Neuron (in vitro differentiated cells): ENCODE results near the gene GRID1.
"Not testable (repeated sequence)": the region's sequence is repeated elsewhere in the genome, so short reads cannot be mapped to it uniquely, and the experiment has no call there.

Source experiments
- H2AFZ ChIP-seq: one replicate; pipeline ENCODE4 v1.6.1; 2013; ENCODE audit warnings: low read depth, mild to moderate bottlenecking, inconsistent platforms, low read length, moderate library complexity
- H3K27me3 ChIP-seq: one replicate; pipeline ENCODE4 v1.6.1; 2013; ENCODE audit warnings: low read length; ENCODE audit not compliant: insufficient read depth
- H3K36me3 ChIP-seq: one replicate; pipeline ENCODE4 v1.6.1; 2013; ENCODE audit warnings: low read length; ENCODE audit not compliant: insufficient read depth
- H3K4me1 ChIP-seq: one replicate; pipeline ENCODE4 v1.6.1; 2013; ENCODE audit warnings: low read length; ENCODE audit not compliant: insufficient read depth
- H3K4me3 ChIP-seq: 2 replicates; pipeline ENCODE4 v1.5.1; 2013; ENCODE audit warnings: mild to moderate bottlenecking, low read length, moderate library complexity
- H3K9me3 ChIP-seq: one replicate; pipeline ENCODE4 v1.6.1; 2013; ENCODE audit warnings: low read length

GRID1 gene

DNA sequence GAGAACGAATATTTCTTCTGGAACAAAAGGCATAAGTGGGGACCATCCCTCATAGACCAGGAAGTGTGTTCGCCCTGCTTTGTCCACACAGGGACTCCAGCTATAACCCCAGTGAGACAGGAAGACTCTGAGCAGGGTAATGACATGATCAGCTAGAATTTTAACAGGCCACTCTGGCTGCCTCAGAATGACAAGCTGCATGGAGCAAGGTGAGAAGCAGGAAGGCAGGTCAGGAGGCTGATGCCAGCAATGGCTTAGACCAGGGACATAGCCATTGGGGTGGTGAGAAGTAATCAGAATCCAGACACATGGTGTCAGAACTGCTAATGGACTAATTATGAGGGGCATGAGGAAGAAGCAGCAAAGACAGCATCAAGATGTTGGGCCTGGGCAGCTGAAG lies 264.6 kb downstream of the GRID1 start:
- no peak overlapping the region for H3K4me3 ChIP-seq
- H3K27me3 ChIP-seq, result no peaks in the 10 kb centered on the region
- H3K9me3 ChIP-seq, result no peaks in the 10 kb centered on the region
- H3K36me3 ChIP-seq, result no peaks in the 10 kb centered on the region
- H3K4me1 ChIP-seq, result no peaks in the 10 kb centered on the region
- H2AFZ ChIP-seq, result no peak overlapping the region

DNA sequence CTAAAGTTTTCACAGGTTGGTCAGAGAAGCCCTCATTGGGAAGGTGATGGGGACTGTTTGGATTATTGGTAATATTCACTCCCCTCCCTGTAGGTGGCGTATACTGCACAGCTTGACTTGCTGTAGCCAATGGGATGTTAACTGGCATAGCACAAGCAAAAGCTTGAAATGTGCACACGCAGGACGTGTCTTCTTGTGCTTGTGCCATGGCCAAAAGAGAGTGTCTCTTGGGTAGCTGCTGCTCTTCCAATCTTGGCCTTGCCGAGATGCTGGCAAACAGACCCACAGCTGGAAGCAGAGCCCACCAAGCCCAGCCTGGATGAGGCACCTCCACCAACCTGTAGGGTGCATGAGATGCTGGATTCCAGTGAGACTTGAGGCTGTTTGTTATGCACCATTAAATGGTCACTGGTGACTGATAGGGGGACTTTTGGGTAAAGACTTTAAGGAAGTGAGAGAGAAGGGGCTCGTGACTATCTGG lies 266.0 kb downstream of the GRID1 start:
- no peak overlapping the region for H2AFZ ChIP-seq
- H3K4me3 ChIP-seq, result no peak overlapping the region
- H3K27me3 ChIP-seq, result no peaks in the 10 kb centered on the region
- H3K4me1 ChIP-seq, result no peaks in the 10 kb centered on the region
- no peaks in the 10 kb centered on the region for H3K36me3 ChIP-seq
- H3K9me3 ChIP-seq, result no peaks in the 10 kb centered on the region

DNA sequence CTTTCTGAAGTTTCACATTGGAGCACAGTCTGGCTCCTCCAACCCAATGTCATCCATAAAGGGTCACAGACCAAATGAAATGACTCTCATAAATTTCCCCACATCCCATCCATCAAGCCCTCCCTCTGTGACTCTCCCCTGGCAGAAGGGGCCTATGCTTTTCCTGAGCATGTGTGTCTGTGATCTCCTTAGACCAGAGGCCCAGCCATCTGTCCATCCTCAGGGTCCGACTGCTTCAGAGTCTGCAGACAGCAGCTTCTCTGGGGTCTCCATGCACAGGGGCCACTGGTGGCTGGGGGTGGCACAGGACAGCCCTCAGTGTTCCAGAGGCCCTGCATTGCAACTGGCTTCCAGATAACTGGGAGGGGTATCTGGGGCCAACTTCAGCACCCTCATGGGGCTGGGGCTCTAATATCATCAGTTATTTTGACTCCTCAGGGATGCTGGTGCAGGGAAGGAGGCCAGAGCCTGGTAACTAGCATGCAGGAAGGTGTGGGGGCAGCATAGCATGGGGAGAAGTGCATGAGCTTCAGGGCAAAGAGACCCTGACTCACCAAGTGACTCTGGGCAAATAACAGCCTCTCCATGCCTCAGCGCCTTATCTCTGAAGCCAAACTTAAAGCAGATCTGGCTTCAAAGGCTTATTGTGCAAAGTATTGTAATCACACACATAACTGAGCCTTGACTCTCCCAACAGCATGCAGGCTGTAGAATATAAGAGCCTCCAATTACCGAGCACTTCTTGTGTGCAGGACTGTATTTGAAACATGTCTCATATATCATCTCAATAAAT lies 266.9 kb downstream of the GRID1 start:
- no peaks in the 10 kb centered on the region for H3K4me1 ChIP-seq
- no peaks in the 10 kb centered on the region for H3K27me3 ChIP-seq
- H3K4me3 ChIP-seq, result no peak overlapping the region
- H2AFZ ChIP-seq, result no peak overlapping the region
- H3K36me3 ChIP-seq, result no peaks in the 10 kb centered on the region
- no peaks in the 10 kb centered on the region for H3K9me3 ChIP-seq

DNA sequence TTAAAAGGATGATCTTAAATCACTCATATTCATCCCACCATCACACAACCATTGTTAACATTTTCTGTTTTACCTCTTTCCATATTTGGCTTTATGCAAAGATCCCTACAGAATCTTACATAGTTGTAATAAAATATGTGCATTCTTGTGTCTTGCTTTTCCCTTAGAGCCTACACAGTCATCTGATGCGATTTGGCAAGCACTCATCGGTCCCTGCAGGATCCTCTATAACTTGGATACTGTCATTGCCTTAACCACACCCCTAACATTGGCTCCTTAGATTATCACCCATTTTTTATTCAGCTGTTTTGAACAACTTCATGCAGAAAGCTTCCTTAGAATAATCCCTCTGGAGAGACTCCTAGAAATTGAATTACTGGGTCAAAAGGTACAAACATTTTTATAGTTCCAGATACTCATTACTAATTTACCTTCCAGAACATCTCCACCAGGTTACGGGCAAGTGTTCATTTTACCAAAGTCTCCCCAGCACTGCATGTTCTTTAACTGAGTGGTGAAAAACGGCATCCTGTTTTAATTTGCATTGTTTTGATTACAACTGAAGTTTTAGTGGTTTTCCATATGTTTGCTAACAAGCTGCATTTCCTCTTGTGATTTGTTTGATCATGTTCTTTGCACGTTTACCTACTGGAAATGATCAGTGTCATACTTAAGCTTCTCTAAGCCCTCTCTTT lies 268.3 kb downstream of the GRID1 start:
- Histone ChIP-seq H2AFZ (no peak overlapping the region), H3K27me3 (no peaks in the 10 kb centered on the region), H3K9me3 (no peaks in the 10 kb centered on the region), H3K36me3 (no peaks in the 10 kb centered on the region), H3K4me3 (no peak overlapping the region), H3K4me1 (no peaks in the 10 kb centered on the region)

- H3K36me3 ChIP-seq, H3K4me3 ChIP-seq, H3K9me3 ChIP-seq, H3K27me3 ChIP-seq, H2AFZ ChIP-seq, H3K4me1 ChIP-seq: not testable (repeated sequence)
Measured at GRCh38 chr10:86095061-86095460, 271.5 kb downstream of the GRID1 start.

GRCh38 chr10:86092311-86092710 lies 274.3 kb downstream of the GRID1 start:
- H3K9me3 ChIP-seq, H3K36me3 ChIP-seq: not testable (repeated sequence)

GRCh38 chr10:86091216-86091615 lies 275.4 kb downstream of the GRID1 start:
- Histone ChIP-seq H3K9me3 (no peaks in the 10 kb centered on the region), H3K4me3 (no peak overlapping the region), H3K27me3 (no peaks in the 10 kb centered on the region), H3K4me1 (no peaks in the 10 kb centered on the region), H3K36me3 (no peaks in the 10 kb centered on the region), H2AFZ (no peak overlapping the region)

More at GRCh38 chr10:86092311-86092710, 274.3 kb downstream of the GRID1 start:
- H3K27me3 ChIP-seq, H3K4me3 ChIP-seq, H2AFZ ChIP-seq, H3K4me1 ChIP-seq: not testable (repeated sequence)

DNA sequence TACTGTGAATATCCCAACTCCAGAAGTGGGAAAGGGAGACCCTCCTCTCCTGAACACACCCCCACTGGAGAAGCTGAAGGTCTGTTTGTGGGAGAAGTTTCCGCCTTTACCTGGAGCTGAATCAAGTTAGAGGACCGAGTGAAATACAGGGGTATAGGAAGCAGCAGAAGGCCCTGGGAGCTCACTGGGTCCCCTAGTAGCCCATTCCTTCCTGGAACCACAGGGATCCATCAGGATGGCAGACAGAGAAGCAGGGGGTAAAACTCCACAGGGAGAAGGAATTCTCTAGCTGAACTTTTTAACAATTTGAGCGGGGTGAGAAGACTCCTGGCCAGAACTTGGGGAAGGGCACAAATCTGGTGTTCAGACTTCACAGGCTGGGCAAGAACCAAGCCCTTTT lies 275.8 kb downstream of the GRID1 start:
- H3K4me1 ChIP-seq, result no peaks in the 10 kb centered on the region
- no peaks in the 10 kb centered on the region for H3K9me3 ChIP-seq
- H3K36me3 ChIP-seq, result no peaks in the 10 kb centered on the region
- H2AFZ ChIP-seq, result no peak overlapping the region
- H3K4me3 ChIP-seq, result no peak overlapping the region
- no peaks in the 10 kb centered on the region for H3K27me3 ChIP-seq

GRCh38 chr10:86087716-86088115 lies 278.9 kb downstream of the GRID1 start:
- Histone ChIP-seq H3K27me3 (no peaks in the 10 kb centered on the region), H3K4me1 (no peaks in the 10 kb centered on the region), H3K4me3 (no peak overlapping the region), H2AFZ (no peak overlapping the region), H3K36me3 (no peaks in the 10 kb centered on the region), H3K9me3 (no peaks in the 10 kb centered on the region)

DNA sequence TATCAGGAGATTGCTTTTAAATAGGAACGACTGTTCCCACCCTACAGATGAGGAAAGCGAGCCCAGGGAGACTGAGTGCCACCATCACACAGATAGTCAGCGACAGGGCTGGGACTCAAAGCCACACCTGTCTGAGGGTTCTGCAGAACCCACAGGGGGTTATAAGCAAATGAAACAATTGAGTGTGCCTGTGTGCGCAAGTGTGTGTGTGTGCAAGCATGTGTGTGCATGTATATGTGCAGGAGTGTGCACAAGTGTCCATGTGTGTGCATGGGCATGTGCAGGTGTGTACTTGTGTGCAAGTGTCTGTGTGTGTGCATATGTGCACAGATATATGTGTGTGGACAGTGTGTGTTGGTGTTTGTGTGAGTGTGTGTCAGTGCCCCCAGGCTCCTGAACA lies 280.2 kb downstream of the GRID1 start:
- Histone ChIP-seq H2AFZ (no peak overlapping the region), H3K27me3 (no peaks in the 10 kb centered on the region), H3K4me3 (no peak overlapping the region), H3K36me3 (no peaks in the 10 kb centered on the region), H3K4me1 (no peaks in the 10 kb centered on the region), H3K9me3 (no peaks in the 10 kb centered on the region)

- H3K9me3 ChIP-seq, result no peaks in the 10 kb centered on the region
- H3K4me1 ChIP-seq, result no peaks in the 10 kb centered on the region
- no peak overlapping the region for H2AFZ ChIP-seq
- no peaks in the 10 kb centered on the region for H3K36me3 ChIP-seq
- no peaks in the 10 kb centered on the region for H3K27me3 ChIP-seq
- no peak overlapping the region for H3K4me3 ChIP-seq
Measured at GRCh38 chr10:86085686-86086085, 280.9 kb downstream of the GRID1 start.

GRCh38 chr10:86085136-86085535 lies 281.5 kb downstream of the GRID1 start:
- H3K9me3 ChIP-seq, result no peaks in the 10 kb centered on the region
- H3K4me3 ChIP-seq, result no peak overlapping the region
- H3K27me3 ChIP-seq, result no peaks in the 10 kb centered on the region
- no peak overlapping the region for H2AFZ ChIP-seq
- no peaks in the 10 kb centered on the region for H3K4me1 ChIP-seq
- no peaks in the 10 kb centered on the region for H3K36me3 ChIP-seq

DNA sequence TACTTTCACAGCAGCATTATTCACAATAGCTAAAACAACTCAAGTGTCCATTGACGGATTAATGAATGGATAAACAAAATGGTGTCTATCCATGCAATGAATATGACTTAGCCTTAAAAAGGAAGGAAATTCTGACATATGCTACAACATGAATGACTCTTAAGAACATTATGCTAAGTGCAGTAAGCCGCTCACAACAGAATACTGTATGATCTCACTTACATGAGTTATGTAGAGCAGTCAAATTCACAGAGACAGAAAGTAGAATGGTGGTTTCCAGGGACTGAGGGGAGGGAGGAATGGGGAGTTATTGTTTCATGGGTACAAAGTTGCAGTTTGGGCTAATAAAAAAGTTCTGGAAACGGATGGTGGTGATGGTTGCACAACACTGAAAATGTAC lies 282.0 kb downstream of the GRID1 start:
- Histone ChIP-seq H3K9me3 (no peaks in the 10 kb centered on the region), H3K27me3 (no peaks in the 10 kb centered on the region), H3K36me3 (no peaks in the 10 kb centered on the region), H3K4me1 (no peaks in the 10 kb centered on the region), H2AFZ (no peak overlapping the region), H3K4me3 (no peak overlapping the region)
